ENCODE measurements around the gene ERGIC1. TPM values are rescaled to one million over a fixed set of nuclear protein-coding genes. Genes with fewer than 3 reads are reported as not detected.

ERGIC1 gene
- total RNA-seq, 1 donor from 2014 or later = 105 TPM

DNA sequence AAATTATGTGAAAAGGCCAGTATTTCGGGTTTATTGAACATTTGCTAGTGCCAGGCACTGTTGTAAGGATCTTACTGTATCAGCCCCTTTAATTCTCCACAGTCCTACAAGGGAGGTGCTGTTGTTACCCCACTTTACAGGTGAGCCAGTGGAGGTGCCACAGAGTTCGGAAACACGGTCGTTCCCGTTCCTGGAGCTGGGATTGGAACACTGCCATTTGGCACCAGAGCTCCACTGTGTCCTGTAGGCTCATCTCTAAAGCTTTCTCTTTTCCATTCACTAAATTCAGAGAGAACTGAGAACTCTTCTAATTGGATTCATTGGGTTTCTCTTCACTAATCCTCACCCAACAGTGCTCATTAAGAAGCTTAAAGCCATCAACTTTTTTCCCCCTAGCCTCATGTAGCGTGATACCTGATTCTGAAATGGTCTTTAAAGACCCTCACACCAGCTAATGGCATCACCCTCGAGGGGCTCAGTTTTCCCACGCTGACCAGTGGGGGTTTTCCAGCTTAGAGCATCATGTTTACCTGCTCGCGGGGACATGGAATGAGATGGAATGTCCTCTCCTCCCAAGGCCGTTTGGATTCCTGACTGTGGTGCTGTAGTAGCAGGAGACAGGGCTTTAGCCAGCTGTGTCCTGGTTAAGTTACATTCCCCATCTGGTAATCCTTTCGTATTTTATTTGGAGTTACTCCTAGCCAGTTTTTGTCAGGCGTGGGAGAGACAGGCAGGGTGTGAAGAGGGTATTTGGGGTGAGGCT is 5.8 kb downstream of the ERGIC1 start:
- H3K9me3 Mint-ChIP-seq = no peaks in the 10 kb centered on the region
- TF ChIP-seq, protein P1, sequence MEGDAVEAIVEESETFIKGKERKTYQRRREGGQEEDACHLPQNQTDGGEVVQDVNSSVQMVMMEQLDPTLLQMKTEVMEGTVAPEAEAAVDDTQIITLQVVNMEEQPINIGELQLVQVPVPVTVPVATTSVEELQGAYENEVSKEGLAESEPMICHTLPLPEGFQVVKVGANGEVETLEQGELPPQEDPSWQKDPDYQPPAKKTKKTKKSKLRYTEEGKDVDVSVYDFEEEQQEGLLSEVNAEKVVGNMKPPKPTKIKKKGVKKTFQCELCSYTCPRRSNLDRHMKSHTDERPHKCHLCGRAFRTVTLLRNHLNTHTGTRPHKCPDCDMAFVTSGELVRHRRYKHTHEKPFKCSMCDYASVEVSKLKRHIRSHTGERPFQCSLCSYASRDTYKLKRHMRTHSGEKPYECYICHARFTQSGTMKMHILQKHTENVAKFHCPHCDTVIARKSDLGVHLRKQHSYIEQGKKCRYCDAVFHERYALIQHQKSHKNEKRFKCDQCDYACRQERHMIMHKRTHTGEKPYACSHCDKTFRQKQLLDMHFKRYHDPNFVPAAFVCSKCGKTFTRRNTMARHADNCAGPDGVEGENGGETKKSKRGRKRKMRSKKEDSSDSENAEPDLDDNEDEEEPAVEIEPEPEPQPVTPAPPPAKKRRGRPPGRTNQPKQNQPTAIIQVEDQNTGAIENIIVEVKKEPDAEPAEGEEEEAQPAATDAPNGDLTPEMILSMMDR (conservative IDR thresholded peaks at IDR 0.05) = no peak
- DNase-seq (ENCODE audit: extremely low spot score, unreplicated experiment) = no peak
- no peak overlapping the region for H3K4me3 Mint-ChIP-seq
- H3K36me3 Mint-ChIP-seq = peaks cover 9% of the 10 kb centered on the region
- H3K4me1 Mint-ChIP-seq (ENCODE audit: unreplicated experiment) = peaks cover 42% of the 10 kb centered on the region
- no peaks in the 10 kb centered on the region for H3K27me3 Mint-ChIP-seq
- no peak overlapping the region for H3K27ac Mint-ChIP-seq

DNA sequence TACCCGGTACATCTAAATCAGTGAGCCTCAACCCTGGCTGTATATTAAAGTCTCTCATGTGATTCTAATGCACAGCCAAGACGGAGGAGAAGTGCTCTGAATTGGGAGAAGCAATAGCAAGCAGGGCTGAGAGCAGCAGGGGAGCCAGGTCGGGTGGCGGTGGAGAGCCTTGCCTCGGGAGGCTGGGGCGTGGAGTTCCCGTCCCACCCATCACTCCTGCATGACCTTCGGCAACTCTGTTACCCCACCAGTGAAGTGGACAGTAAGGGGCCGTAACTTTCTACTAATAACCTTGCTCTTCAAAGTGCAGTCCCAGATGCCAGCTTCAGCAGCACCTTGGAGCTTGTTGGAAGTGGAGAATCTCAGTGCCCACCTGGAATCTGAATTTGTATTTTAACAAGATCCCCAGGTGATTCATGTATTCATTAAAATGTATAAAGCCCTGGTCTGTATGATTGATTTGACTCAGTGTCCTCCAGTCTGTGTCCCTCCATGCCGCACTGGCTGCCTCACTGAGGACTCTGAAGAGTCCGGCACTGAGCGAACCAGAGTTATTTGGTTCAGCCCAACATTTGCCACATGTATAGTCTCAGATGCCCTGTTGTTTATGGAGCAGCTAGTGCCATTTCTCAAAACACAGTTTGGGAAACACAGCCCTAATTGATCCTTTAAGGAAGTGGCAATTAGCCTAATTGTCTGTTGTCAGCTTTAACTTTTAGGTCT is 6.5 kb downstream of the ERGIC1 start:
- Mint-ChIP-seq H3K4me1 (ENCODE audit: unreplicated experiment) (peaks cover 37% of the 10 kb centered on the region), H3K27me3 (no peaks in the 10 kb centered on the region), H3K36me3 (peaks cover 9% of the 10 kb centered on the region), H3K4me3 (no peak overlapping the region), H3K27ac (no peak overlapping the region), H3K9me3 (no peaks in the 10 kb centered on the region)
- TF ChIP-seq, protein P1 (conservative IDR thresholded peaks at IDR 0.05) = no peak
- no peak for DNase-seq (ENCODE audit: extremely low spot score, unreplicated experiment)

DNA sequence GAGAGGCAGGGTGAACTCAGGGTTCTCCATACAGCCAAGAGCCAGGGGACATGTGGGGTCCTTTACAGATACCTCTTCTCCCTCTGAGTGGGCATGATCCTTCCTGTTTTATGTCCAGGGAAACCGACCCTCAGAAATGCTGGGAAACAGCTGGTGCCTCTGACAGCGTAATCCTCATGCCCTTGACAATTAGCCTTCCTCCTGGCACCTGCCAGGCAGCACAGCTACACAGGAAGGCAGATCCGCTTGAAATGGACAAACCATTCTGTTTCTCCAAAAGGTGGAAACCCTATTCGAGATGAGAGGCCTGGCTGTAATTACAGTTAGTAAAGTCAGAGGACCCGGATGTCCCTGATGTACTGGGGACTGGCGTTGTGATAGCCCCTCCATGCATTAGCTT is 7.2 kb downstream of the ERGIC1 start:
- H3K27ac Mint-ChIP-seq = no peak overlapping the region
- H3K36me3 Mint-ChIP-seq = peaks cover 5% of the 10 kb centered on the region
- DNase-seq (ENCODE audit: extremely low spot score, unreplicated experiment) = no peak
- H3K27me3 Mint-ChIP-seq = no peaks in the 10 kb centered on the region
- peaks cover 32% of the 10 kb centered on the region for H3K4me1 Mint-ChIP-seq (ENCODE audit: unreplicated experiment)
- TF ChIP-seq, protein P1 (conservative IDR thresholded peaks at IDR 0.05) = no peak
- H3K9me3 Mint-ChIP-seq = no peaks in the 10 kb centered on the region
- no peak overlapping the region for H3K4me3 Mint-ChIP-seq

DNA sequence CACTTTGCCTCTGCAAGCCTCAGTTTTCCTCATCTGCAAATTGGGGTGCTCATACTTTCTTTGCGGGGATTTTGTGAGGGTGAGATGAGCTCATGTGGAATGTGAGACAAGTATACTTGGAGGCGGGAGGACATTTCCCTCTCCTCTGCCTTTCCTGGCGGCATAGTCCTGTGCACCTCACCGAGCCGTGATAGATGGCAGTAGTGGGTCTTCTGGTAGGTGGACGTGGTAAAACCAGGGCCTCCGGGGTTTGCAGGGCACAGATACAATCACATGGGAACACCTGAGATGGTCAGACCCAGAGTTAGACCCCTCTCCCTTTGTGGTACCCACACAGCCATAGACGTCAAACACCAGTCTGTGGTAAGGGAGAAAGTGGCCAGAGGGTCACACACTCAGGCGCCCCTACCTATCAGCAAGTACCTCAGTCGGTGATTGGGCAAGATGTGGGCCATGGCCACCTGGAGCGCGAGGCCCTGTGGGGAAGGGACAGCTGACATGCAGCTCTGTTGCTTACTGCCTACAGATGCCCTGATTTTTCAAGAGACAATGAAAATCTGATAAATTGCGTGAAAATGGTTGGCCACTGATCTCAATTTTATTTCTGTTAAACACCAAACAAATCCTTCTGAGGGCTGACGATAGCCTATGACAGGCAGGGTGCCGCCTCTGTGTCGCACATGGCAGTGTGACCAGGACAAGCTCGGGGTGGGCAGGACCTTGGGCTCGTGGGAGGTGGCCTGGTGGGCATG is 9.9 kb downstream of the ERGIC1 start:
- Mint-ChIP-seq H3K4me3 (no peak overlapping the region), H3K4me1 (ENCODE audit: unreplicated experiment) (peaks cover 37% of the 10 kb centered on the region), H3K27me3 (no peaks in the 10 kb centered on the region), H3K36me3 (peaks cover 5% of the 10 kb centered on the region), H3K9me3 (no peaks in the 10 kb centered on the region), H3K27ac (no peak overlapping the region)
- TF ChIP-seq, protein P1 (conservative IDR thresholded peaks at IDR 0.05) = no peak
- no peak for DNase-seq (ENCODE audit: extremely low spot score, unreplicated experiment)

DNA sequence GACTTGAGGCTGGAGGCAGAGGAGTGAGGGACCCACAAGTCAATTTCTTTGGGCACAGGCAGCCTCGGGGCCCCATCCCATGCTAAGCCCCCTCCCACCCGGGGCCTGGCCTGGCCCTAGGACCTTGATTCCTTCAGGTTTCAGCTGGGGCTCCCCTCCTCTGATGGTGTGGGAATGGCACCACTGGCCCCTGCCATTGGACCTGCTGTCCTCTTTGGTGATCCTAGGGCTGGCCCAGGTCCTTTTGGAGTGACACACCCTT is 10.5 kb downstream of the ERGIC1 start:
- Mint-ChIP-seq H3K27ac (no peak overlapping the region), H3K9me3 (no peaks in the 10 kb centered on the region), H3K36me3 (peaks cover 5% of the 10 kb centered on the region), H3K27me3 (no peaks in the 10 kb centered on the region), H3K4me3 (no peak overlapping the region), H3K4me1 (ENCODE audit: unreplicated experiment) (peaks cover 41% of the 10 kb centered on the region)
- DNase-seq (ENCODE audit: extremely low spot score, unreplicated experiment) = no peak
- TF ChIP-seq, protein P1 (conservative IDR thresholded peaks at IDR 0.05) = no peak
